Liver (tissue), 9 donors: ENCODE results near the gene IGF2BP3. TPM values are rescaled to one million over a fixed set of nuclear protein-coding genes. Genes with fewer than 3 reads are reported as not detected.

Source experiments
- DNase-seq: peaks from one replicate; pipeline ENCODE4 v3.0.0-alpha.2; 2017; ENCODE audit warnings: low spot score
- H3K27ac ChIP-seq, 2 donors: one replicate each; pipeline ENCODE4 v1.7.0; 2013; ENCODE audit warnings: inconsistent platforms in 2 of 2, low read length in 2 of 2, control low read depth in 1 of 2, low read depth in 1 of 2, mild to moderate bottlenecking in 1 of 2
- H3K27me3 ChIP-seq, 4 donors: one replicate each; pipeline versions ENCODE4 v1.6.1 to v1.7.0; 2013; ENCODE audit warnings: low read length in 3 of 4, inconsistent platforms in 1 of 4, mild to moderate bottlenecking in 1 of 4, moderate library complexity in 1 of 4; ENCODE audit not compliant: control insufficient read depth in 4 of 4, insufficient read depth in 4 of 4
- H3K36me3 ChIP-seq, 4 donors: one replicate each; pipeline versions ENCODE4 v1.6.1 to v1.7.0; 2013; ENCODE audit warnings: low read length in 3 of 4, mild to moderate bottlenecking in 3 of 4, low read depth in 1 of 4, moderate library complexity in 1 of 4; ENCODE audit not compliant: control insufficient read depth in 4 of 4, insufficient read depth in 3 of 4
- H3K4me1 ChIP-seq, 4 donors: one replicate each; pipeline versions ENCODE4 v1.6.1 to v1.7.0; 2013; ENCODE audit warnings: low read length in 3 of 4, mild to moderate bottlenecking in 3 of 4, moderate library complexity in 1 of 4; ENCODE audit not compliant: control insufficient read depth in 4 of 4, insufficient read depth in 4 of 4
- H3K4me3 ChIP-seq, 3 donors: one replicate each; pipeline versions ENCODE4 v1.6.1 to v1.7.0; 2013; ENCODE audit warnings: low read length in 3 of 3, control low read depth in 1 of 3, low read depth in 1 of 3, mild to moderate bottlenecking in 1 of 3
- H3K9ac ChIP-seq, 2 donors: one replicate each; pipeline ENCODE4 v1.7.0; 2013; ENCODE audit warnings: low read length in 2 of 2, mild to moderate bottlenecking in 2 of 2, moderate library complexity in 2 of 2, control low read depth in 1 of 2, low read depth in 1 of 2
- H3K9me3 ChIP-seq, 4 donors: one replicate each; pipeline versions ENCODE4 v1.6.1 to v1.7.0; 2013; ENCODE audit warnings: low read length in 3 of 4; ENCODE audit not compliant: control insufficient read depth in 4 of 4
- ATF3 ChIP-seq: IDR thresholded peaks from 2 replicates; pipeline ENCODE4 v1.6.1; 2016; ENCODE audit warnings: antibody characterized with exemption
- CTCF ChIP-seq: fragments of 150-350 bp; IDR thresholded peaks from 2 replicates; pipeline ENCODE4 v1.5.1; 2017; ENCODE audit warnings: improper control_type of control experiment, low read depth, low read length; ENCODE audit not compliant: missing input control
- FOXA1 ChIP-seq: IDR thresholded peaks from 2 replicates; pipeline ENCODE4 v1.6.1; 2016; ENCODE audit warnings: antibody characterized with exemption
- FOXA2 ChIP-seq: IDR thresholded peaks from 2 replicates; pipeline ENCODE4 v1.6.1; 2016; ENCODE audit warnings: antibody characterized with exemption
- HNF4A ChIP-seq, 2 donors: conservative IDR thresholded peaks; 2 replicates each; pipeline ENCODE4 v1.6.1; 2016; ENCODE audit warnings: antibody characterized with exemption in 2 of 2, mild to moderate bottlenecking in 2 of 2
- HNF4G ChIP-seq: IDR thresholded peaks from 2 replicates; pipeline ENCODE4 v1.6.1; 2016; ENCODE audit warnings: antibody characterized with exemption
- JUND ChIP-seq, 2 donors: IDR thresholded peaks; 2 replicates each; pipeline ENCODE4 v1.6.1; 2016; ENCODE audit warnings: antibody characterized with exemption in 2 of 2
- NR2F2 ChIP-seq: IDR thresholded peaks from 2 replicates; pipeline ENCODE4 v1.6.1; 2016; ENCODE audit warnings: antibody characterized with exemption
- RXRA ChIP-seq, 2 donors: IDR thresholded peaks; 2 replicates each; pipeline ENCODE4 v1.6.1; 2017 to 2018; ENCODE audit warnings: antibody characterized with exemption in 2 of 2, mild to moderate bottlenecking in 1 of 2
- SP1 ChIP-seq: IDR thresholded peaks from 2 replicates; pipeline ENCODE4 v1.6.1; 2018; ENCODE audit warnings: antibody characterized with exemption, mild to moderate bottlenecking
- TAF1 ChIP-seq: conservative IDR thresholded peaks from 2 replicates; pipeline ENCODE4 v1.6.1; 2016; ENCODE audit warnings: antibody characterized with exemption, mild to moderate bottlenecking
- YY1 ChIP-seq: IDR thresholded peaks from 2 replicates; pipeline ENCODE4 v1.6.1; 2016; ENCODE audit warnings: antibody characterized with exemption, mild to moderate bottlenecking
- ZBTB33 ChIP-seq: IDR thresholded peaks from 2 replicates; pipeline ENCODE4 v1.6.1; 2016; ENCODE audit warnings: antibody characterized with exemption
- WGBS: extraction: QIAGEN DNeasy Blood & Tissue Kit; methylation state at CpG from one replicate; pipeline ENCODE4 v1.1.7; 2013; 5-methylcytosine and 5-hydroxymethylcytosine counted together
- polyA plus RNA-seq, 2 donors: library from polyadenylated mRNA; stranded (reverse) in 1 of 2; unstranded in 1 of 2; fragments of 200-250 nt in 1 of 2; fragments of >200 nt in 1 of 2; fragmentation: Nextera tagmentation in 1 of 2; extraction: Ambion mirVana in 1 of 2; gene quantifications; one replicate each; pipeline versions ENCODE4 v1.2.1 to v1.2.3, GENCODE V29; 2013 to 2015
- total RNA-seq, 2 donors: library from RNA; depleted of rRNA; stranded (reverse); fragments of >200 nt; gene quantifications; one replicate each; pipeline ENCODE4 v1.2.3, GENCODE V29; 2014
- donor health status: healthy.
- donor health status: healthy.
- donor health status: healthy.
- donor health status: healthy.
- donor health status: healthy.

The IGF2BP3 gene
- total and polyA plus RNA-seq, 4 donors, result 0.17 to 28.4 (median 0.23) TPM; not detected in 1

GRCh38 chr7:23475576-23475839, 5.2 kb upstream of the IGF2BP3 start:
- no peak for DNase-seq
- TF ChIP-seq RXRA (IDR thresholded peaks at IDR 0.05) (no peak), NR2F2 (no peak), CTCF (no peak), TAF1 (no peak), YY1 (no peak)
- H3K4me3 ChIP-seq, result no peak overlapping the region
- H3K9me3 ChIP-seq, result peaks cover 0 to 4% (median under 1%) of the 10 kb centered on the region in 4 donors
- peaks cover 2 to 53% (median 31%) of the 10 kb centered on the region in 4 donors for H3K27me3 ChIP-seq
- H3K36me3 ChIP-seq, result no peaks in the 10 kb centered on the region
- no peak overlapping the region for H3K9ac ChIP-seq
- H3K4me1 ChIP-seq, result peaks cover 4 to 13% (median 12%) of the 10 kb centered on the region in 4 donors
- no peak overlapping the region for H3K27ac ChIP-seq

GRCh38 chr7:23474829-23475575, 4.7 kb upstream of the IGF2BP3 start:
- Histone ChIP-seq H3K9me3 (peaks cover 0 to 4% (median under 1%) of the 10 kb centered on the region in 4 donors), H3K9ac (no peak overlapping the region), H3K36me3 (no peaks in the 10 kb centered on the region), H3K4me1 (peaks cover 7 to 17% (median 16%) of the 10 kb centered on the region in 4 donors), H3K4me3 (peak overlapping the region in 1 of 3 donors; percentile 46), H3K27me3 (peaks cover 4 to 53% (median 29%) of the 10 kb centered on the region in 4 donors), H3K27ac (no peak overlapping the region)
- TF ChIP-seq NR2F2, result no peak
- no peak for TF ChIP-seq JUND (IDR thresholded peaks at IDR 0.05)
- TF ChIP-seq HNF4A (conservative IDR thresholded peaks at IDR 0.05), result no peak
- no peak for TF ChIP-seq SP1
- no peak for TF ChIP-seq FOXA2
- TF ChIP-seq ATF3, result no peak
- TF ChIP-seq RXRA (IDR thresholded peaks at IDR 0.05), result no peak
- no peak for TF ChIP-seq ZBTB33
- no peak for TF ChIP-seq YY1
- no peak for TF ChIP-seq FOXA1
- no peak for DNase-seq
- 6% methylated on average over 15 of the region's 15 CpGs for WGBS

GRCh38 chr7:23474094-23474828, 4.0 kb upstream of the IGF2BP3 start:
- H3K36me3 ChIP-seq, result no peaks in the 10 kb centered on the region
- H3K4me1 ChIP-seq, result peaks cover 8 to 23% (median 22%) of the 10 kb centered on the region in 4 donors
- H3K27ac ChIP-seq, result no peak overlapping the region
- peak overlapping the region in 1 of 3 donors; percentile 46 for H3K4me3 ChIP-seq
- no peak overlapping the region for H3K9ac ChIP-seq
- peaks cover 4 to 56% (median 29%) of the 10 kb centered on the region in 4 donors for H3K27me3 ChIP-seq
- peak; percentile 96 for DNase-seq
- peaks cover 0 to 4% (median under 1%) of the 10 kb centered on the region in 4 donors for H3K9me3 ChIP-seq
- WGBS, result 2% methylated on average over 66 of the region's 66 CpGs
- peak; percentile 47 to 70 for TF ChIP-seq HNF4A (conservative IDR thresholded peaks at IDR 0.05)
- peak; percentile 20 for TF ChIP-seq SP1
- no peak for TF ChIP-seq HNF4G
